Measurements from ENCODE around the gene OR13C8.

OR13C8 gene

GRCh38 chr9:104617418-104617817, 48.5 kb downstream of the OR13C8 start:
- no peak for DNase-seq

- no peak for DNase-seq
Measured at GRCh38 chr9:104618104-104618503, 49.1 kb downstream of the OR13C8 start, which contains the start of gene OR13C9. OR13C9 (minus strand) TSS chr9:104618204; CDS start chr9:104618204, 0 bp downstream.
